Liver (tissue), 9 donors: ENCODE data around the gene YEATS2. TPM values are rescaled to one million over a fixed set of nuclear protein-coding genes. Genes with fewer than 3 reads are reported as not detected.
A peak's percentile ranks its signal among the peaks of the same experiment; 100 is the strongest.

Experiments used
- DNase-seq: peaks from one replicate; pipeline ENCODE4 v3.0.0-alpha.2; 2017; ENCODE audit warnings: low spot score
- H3K27ac ChIP-seq, 2 donors: one replicate each; pipeline ENCODE4 v1.7.0; 2013; ENCODE audit warnings: inconsistent platforms in 2 of 2, low read length in 2 of 2, control low read depth in 1 of 2, low read depth in 1 of 2, mild to moderate bottlenecking in 1 of 2
- H3K27me3 ChIP-seq, 4 donors: one replicate each; pipeline versions ENCODE4 v1.6.1 to v1.7.0; 2013; ENCODE audit warnings: low read length in 3 of 4, inconsistent platforms in 1 of 4, mild to moderate bottlenecking in 1 of 4, moderate library complexity in 1 of 4; ENCODE audit not compliant: control insufficient read depth in 4 of 4, insufficient read depth in 4 of 4
- H3K36me3 ChIP-seq, 4 donors: one replicate each; pipeline versions ENCODE4 v1.6.1 to v1.7.0; 2013; ENCODE audit warnings: low read length in 3 of 4, mild to moderate bottlenecking in 3 of 4, low read depth in 1 of 4, moderate library complexity in 1 of 4; ENCODE audit not compliant: control insufficient read depth in 4 of 4, insufficient read depth in 3 of 4
- H3K4me1 ChIP-seq, 4 donors: one replicate each; pipeline versions ENCODE4 v1.6.1 to v1.7.0; 2013; ENCODE audit warnings: low read length in 3 of 4, mild to moderate bottlenecking in 3 of 4, moderate library complexity in 1 of 4; ENCODE audit not compliant: control insufficient read depth in 4 of 4, insufficient read depth in 4 of 4
- H3K4me3 ChIP-seq, 3 donors: one replicate each; pipeline versions ENCODE4 v1.6.1 to v1.7.0; 2013; ENCODE audit warnings: low read length in 3 of 3, control low read depth in 1 of 3, low read depth in 1 of 3, mild to moderate bottlenecking in 1 of 3
- H3K9ac ChIP-seq, 2 donors: one replicate each; pipeline ENCODE4 v1.7.0; 2013; ENCODE audit warnings: low read length in 2 of 2, mild to moderate bottlenecking in 2 of 2, moderate library complexity in 2 of 2, control low read depth in 1 of 2, low read depth in 1 of 2
- H3K9me3 ChIP-seq, 4 donors: one replicate each; pipeline versions ENCODE4 v1.6.1 to v1.7.0; 2013; ENCODE audit warnings: low read length in 3 of 4; ENCODE audit not compliant: control insufficient read depth in 4 of 4
- CTCF ChIP-seq: fragments of 150-350 bp; IDR thresholded peaks from 2 replicates; pipeline ENCODE4 v1.5.1; 2017; ENCODE audit warnings: improper control_type of control experiment, low read depth, low read length; ENCODE audit not compliant: missing input control
- FOXA1 ChIP-seq: IDR thresholded peaks from 2 replicates; pipeline ENCODE4 v1.6.1; 2016; ENCODE audit warnings: antibody characterized with exemption
- FOXA2 ChIP-seq: IDR thresholded peaks from 2 replicates; pipeline ENCODE4 v1.6.1; 2016; ENCODE audit warnings: antibody characterized with exemption
- GABPA ChIP-seq, 2 donors: IDR thresholded peaks in 1 of 2; conservative IDR thresholded peaks in 1 of 2; 2 replicates each; pipeline ENCODE4 v1.6.1; 2016; ENCODE audit warnings: antibody characterized with exemption in 2 of 2, mild to moderate bottlenecking in 1 of 2, moderate library complexity in 1 of 2
- HNF4A ChIP-seq, 2 donors: conservative IDR thresholded peaks; 2 replicates each; pipeline ENCODE4 v1.6.1; 2016; ENCODE audit warnings: antibody characterized with exemption in 2 of 2, mild to moderate bottlenecking in 2 of 2
- HNF4G ChIP-seq: IDR thresholded peaks from 2 replicates; pipeline ENCODE4 v1.6.1; 2016; ENCODE audit warnings: antibody characterized with exemption
- JUND ChIP-seq, 2 donors: IDR thresholded peaks; 2 replicates each; pipeline ENCODE4 v1.6.1; 2016; ENCODE audit warnings: antibody characterized with exemption in 2 of 2
- MAX ChIP-seq: IDR thresholded peaks from 2 replicates; pipeline ENCODE4 v1.6.1; 2016; ENCODE audit warnings: antibody characterized with exemption
- NR2F2 ChIP-seq: IDR thresholded peaks from 2 replicates; pipeline ENCODE4 v1.6.1; 2016; ENCODE audit warnings: antibody characterized with exemption
- RAD21 ChIP-seq, 2 donors: IDR thresholded peaks; 2 replicates each; pipeline ENCODE4 v1.6.1; 2016; ENCODE audit warnings: antibody characterized with exemption in 2 of 2, mild to moderate bottlenecking in 2 of 2
- RXRA ChIP-seq, 2 donors: IDR thresholded peaks; 2 replicates each; pipeline ENCODE4 v1.6.1; 2017 to 2018; ENCODE audit warnings: antibody characterized with exemption in 2 of 2, mild to moderate bottlenecking in 1 of 2
- SP1 ChIP-seq: IDR thresholded peaks from 2 replicates; pipeline ENCODE4 v1.6.1; 2018; ENCODE audit warnings: antibody characterized with exemption, mild to moderate bottlenecking
- TAF1 ChIP-seq: conservative IDR thresholded peaks from 2 replicates; pipeline ENCODE4 v1.6.1; 2016; ENCODE audit warnings: antibody characterized with exemption, mild to moderate bottlenecking
- WGBS: extraction: QIAGEN DNeasy Blood & Tissue Kit; methylation state at CpG from one replicate; pipeline ENCODE4 v1.1.7; 2013; 5-methylcytosine and 5-hydroxymethylcytosine counted together
- polyA plus RNA-seq, 2 donors: library from polyadenylated mRNA; stranded (reverse) in 1 of 2; unstranded in 1 of 2; fragments of 200-250 nt in 1 of 2; fragments of >200 nt in 1 of 2; fragmentation: Nextera tagmentation in 1 of 2; extraction: Ambion mirVana in 1 of 2; gene quantifications; one replicate each; pipeline versions ENCODE4 v1.2.1 to v1.2.3, GENCODE V29; 2013 to 2015
- total RNA-seq, 2 donors: library from RNA; depleted of rRNA; stranded (reverse); fragments of >200 nt; gene quantifications; one replicate each; pipeline ENCODE4 v1.2.3, GENCODE V29; 2014
- TF ChIP-seq, protein P1 (sequence below): IDR thresholded peaks from 2 replicates; pipeline ENCODE4 v1.6.1; 2016; ENCODE audit warnings: antibody characterized with exemption, mild to moderate bottlenecking
- TF ChIP-seq, protein P2 (sequence below): IDR thresholded peaks from 2 replicates; pipeline ENCODE4 v1.6.1; 2016; ENCODE audit warnings: antibody characterized with exemption
- donor health status: healthy.
- donor health status: healthy.
- donor health status: healthy.
- donor health status: healthy.
- donor health status: healthy.

The YEATS2 gene
- total and polyA plus RNA-seq, 4 donors, result 1.5 to 9.4 (median 4.9) TPM

DNA sequence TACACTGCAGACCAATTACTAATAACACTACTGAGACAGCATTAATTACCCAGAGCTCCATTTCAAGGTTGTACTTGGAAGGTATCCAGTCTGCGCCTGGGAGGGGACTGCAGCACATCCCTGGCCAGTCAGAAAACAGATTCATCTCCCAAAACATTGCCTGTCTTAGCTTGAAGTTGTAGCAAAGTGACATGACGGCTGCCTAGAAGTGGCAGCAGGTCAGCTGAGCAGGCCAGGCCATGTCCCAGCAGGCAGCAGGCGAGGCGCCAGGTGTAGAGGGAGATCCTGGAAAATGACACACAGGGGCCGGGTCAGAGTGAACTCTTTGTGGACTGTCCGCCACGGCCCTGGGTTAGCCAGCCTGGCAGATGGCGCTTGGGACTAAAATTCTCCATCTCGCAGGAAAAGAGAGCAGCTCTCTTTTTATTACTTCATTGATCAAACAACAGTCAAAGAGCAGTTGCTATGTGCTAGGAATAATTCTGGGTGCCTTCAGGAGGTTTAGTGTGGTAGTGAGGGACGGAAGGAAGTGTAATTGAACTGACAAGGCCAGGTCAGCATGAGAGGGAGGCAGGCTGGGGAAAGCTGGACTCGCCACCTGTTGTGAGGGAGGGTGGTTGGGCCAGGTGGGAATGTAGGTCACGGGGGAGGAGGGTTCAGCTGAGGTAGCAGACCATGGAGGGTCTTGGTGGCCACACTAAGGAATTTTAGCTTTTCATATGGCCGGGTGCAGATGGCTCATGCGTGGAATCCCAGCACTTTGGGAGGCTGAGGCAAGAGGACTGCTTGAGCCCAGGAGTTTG, 129.1 kb downstream of the YEATS2 start:
- H3K27ac ChIP-seq, result no peak overlapping the region

DNA sequence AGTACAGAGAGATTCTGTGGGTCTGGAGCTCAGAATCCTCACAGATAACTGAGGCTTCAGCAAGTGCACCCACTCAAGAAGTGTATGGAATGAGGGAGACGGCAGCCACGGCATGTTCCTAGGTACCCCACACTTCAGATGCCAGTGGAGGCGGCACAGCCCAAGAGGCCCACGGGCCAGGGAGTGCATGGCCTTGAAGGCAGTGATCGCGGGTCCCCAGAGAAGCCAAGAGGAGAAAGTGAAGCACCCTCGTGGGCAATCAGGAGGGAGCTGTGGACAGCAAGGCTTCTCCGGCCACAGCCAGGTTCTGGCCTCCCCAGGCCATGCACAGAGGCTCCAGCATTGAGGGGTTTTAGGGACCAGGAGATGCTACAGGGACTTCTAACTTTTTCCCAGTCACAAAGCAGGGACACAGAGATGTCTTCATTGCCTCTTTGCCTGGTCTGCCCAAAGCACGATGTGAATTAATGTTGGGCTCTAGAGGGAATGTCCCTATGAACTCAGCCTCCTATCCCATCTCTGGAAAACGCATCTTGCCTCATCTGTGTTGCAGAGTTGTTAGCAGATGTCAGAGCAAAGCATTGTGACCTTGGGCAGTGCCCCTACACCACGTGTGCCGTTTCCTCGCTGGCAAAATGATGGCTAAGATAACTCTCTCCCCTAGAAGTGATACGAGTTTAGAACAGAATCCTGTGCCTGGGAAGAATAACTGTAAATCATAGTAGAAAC, 130.4 kb downstream of the YEATS2 start:
- H3K4me3 ChIP-seq, result no peak overlapping the region
- DNase-seq, result no peak
- no peaks in the 10 kb centered on the region for H3K27me3 ChIP-seq
- WGBS, result 91% methylated on average over 14 of the region's 14 CpGs
- H3K9ac ChIP-seq, result no peak overlapping the region
- H3K27ac ChIP-seq, result no peak overlapping the region
- H3K9me3 ChIP-seq, result no peaks in the 10 kb centered on the region
- peaks cover 12 to 29% (median 20%) of the 10 kb centered on the region in 4 donors for H3K36me3 ChIP-seq
- H3K4me1 ChIP-seq, result peaks cover 0 to 16% (median 9%) of the 10 kb centered on the region in 4 donors
- TF ChIP-seq, protein P1, sequence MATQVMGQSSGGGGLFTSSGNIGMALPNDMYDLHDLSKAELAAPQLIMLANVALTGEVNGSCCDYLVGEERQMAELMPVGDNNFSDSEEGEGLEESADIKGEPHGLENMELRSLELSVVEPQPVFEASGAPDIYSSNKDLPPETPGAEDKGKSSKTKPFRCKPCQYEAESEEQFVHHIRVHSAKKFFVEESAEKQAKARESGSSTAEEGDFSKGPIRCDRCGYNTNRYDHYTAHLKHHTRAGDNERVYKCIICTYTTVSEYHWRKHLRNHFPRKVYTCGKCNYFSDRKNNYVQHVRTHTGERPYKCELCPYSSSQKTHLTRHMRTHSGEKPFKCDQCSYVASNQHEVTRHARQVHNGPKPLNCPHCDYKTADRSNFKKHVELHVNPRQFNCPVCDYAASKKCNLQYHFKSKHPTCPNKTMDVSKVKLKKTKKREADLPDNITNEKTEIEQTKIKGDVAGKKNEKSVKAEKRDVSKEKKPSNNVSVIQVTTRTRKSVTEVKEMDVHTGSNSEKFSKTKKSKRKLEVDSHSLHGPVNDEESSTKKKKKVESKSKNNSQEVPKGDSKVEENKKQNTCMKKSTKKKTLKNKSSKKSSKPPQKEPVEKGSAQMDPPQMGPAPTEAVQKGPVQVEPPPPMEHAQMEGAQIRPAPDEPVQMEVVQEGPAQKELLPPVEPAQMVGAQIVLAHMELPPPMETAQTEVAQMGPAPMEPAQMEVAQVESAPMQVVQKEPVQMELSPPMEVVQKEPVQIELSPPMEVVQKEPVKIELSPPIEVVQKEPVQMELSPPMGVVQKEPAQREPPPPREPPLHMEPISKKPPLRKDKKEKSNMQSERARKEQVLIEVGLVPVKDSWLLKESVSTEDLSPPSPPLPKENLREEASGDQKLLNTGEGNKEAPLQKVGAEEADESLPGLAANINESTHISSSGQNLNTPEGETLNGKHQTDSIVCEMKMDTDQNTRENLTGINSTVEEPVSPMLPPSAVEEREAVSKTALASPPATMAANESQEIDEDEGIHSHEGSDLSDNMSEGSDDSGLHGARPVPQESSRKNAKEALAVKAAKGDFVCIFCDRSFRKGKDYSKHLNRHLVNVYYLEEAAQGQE, result no peak
- TF ChIP-seq RXRA (IDR thresholded peaks at IDR 0.05) (no peak), FOXA2 (no peak), MAX (no peak), CTCF (no peak), SP1 (no peak), JUND (IDR thresholded peaks at IDR 0.05) (no peak), GABPA (IDR thresholded peaks at IDR 0.05 in 1 of 2, conservative IDR thresholded peaks at IDR 0.05 in 1 of 2) (no peak), TAF1 (no peak), RAD21 (IDR thresholded peaks at IDR 0.05) (no peak), FOXA1 (no peak), HNF4A (conservative IDR thresholded peaks at IDR 0.05) (no peak), NR2F2 (no peak), HNF4G (no peak)
- TF ChIP-seq, protein P2, sequence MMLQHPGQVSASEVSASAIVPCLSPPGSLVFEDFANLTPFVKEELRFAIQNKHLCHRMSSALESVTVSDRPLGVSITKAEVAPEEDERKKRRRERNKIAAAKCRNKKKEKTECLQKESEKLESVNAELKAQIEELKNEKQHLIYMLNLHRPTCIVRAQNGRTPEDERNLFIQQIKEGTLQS, result no peak

More for the DNA sequence above, 129.1 kb downstream of the YEATS2 start:
- H3K4me1 ChIP-seq, result peaks cover 0 to 16% (median 9%) of the 10 kb centered on the region in 4 donors
- no peaks in the 10 kb centered on the region for H3K9me3 ChIP-seq
- TF ChIP-seq RXRA (IDR thresholded peaks at IDR 0.05) (peak in 1 of 2 donors; percentile 42), SP1 (peak; percentile 42), FOXA2 (no peak), HNF4A (conservative IDR thresholded peaks at IDR 0.05) (peak; percentile 23 to 34)
- H3K36me3 ChIP-seq, result peaks cover 10 to 23% (median 14%) of the 10 kb centered on the region in 4 donors
- 85% methylated on average over 14 of the region's 14 CpGs for WGBS
- H3K9ac ChIP-seq, result no peak overlapping the region
- no peak overlapping the region for H3K4me3 ChIP-seq
- H3K27me3 ChIP-seq, result no peaks in the 10 kb centered on the region
- no peak for DNase-seq
